GM18870 (cell line): ENCODE measurements around the gene TFDP3.

Experiments
- ATAC-seq: cut with Tn5 transposase; IDR thresholded peaks from one replicate; pipeline ENCODE4 v1.9.1; 2021; ENCODE audit warnings: moderate library complexity; ENCODE audit not compliant: unreplicated experiment

TFDP3 gene, protein sequence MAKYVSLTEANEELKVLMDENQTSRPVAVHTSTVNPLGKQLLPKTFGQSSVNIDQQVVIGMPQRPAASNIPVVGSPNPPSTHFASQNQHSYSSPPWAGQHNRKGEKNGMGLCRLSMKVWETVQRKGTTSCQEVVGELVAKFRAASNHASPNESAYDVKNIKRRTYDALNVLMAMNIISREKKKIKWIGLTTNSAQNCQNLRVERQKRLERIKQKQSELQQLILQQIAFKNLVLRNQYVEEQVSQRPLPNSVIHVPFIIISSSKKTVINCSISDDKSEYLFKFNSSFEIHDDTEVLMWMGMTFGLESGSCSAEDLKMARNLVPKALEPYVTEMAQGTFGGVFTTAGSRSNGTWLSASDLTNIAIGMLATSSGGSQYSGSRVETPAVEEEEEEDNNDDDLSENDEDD

DNA sequence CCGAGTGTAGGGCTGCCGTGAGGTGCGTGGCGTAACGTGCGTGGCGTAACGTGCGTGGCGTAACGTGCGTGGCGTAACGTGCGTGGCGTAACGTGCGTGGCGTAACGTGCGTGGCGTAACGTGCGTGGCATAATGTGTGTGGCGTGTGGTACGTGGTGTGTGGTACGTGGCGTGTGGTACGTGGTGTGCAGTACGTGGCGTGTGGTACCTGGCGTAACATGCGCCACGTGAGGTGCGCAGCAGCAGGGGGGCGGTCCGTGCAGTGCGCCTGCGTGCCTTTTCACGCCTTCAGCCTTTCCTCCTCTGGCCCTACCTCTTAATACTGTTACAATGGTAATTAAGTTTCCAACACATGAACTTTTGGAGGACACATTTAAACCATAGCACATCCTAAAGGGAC, at the start of gene TFDP3:
TFDP3 (minus strand) TSS at position 26 of the 400 bp plus-strand sequence. CDS start 95 bp downstream, outside the sequence.
- no peak for ATAC-seq

DNA sequence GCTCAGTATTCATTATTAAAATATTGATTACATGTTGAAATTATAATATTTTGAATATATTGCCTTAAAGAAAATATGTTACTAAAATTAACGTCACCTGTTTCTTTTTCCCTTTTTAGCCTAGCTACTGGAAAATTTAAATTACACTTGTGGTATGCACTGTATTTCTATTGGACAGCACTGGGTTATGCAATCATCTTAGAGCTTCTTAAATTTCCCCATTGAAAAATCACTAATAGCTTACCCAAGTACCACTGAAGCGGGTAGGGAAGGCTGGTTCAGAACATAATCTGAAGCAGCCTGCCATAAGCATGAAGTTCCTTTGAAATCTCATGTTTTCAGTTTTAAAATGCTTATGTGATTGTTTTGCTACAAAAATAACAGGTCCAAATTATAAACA, 49.5 kb upstream of the TFDP3 start:
- ATAC-seq: no peak

DNA sequence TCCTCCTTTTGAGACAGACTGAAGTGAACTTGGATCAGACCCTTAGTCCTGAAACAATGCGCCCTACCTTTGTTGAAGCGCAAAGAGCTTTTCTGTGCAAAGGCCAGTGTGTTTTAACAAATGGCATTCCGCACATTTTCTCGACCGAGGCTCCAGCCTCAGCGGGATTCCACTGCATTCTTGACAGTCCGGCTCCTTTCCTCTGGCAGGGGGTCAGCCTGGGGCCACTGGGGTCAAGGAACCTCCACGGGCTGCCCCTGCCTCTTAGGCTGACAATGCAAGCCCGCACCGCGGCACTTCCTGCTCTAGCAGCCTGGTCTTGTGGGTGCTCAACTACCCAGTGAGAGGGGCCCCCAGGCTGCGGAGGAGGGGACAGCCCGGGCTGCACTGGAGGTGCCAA, 47.2 kb upstream of the TFDP3 start:
- ATAC-seq: no peak

DNA sequence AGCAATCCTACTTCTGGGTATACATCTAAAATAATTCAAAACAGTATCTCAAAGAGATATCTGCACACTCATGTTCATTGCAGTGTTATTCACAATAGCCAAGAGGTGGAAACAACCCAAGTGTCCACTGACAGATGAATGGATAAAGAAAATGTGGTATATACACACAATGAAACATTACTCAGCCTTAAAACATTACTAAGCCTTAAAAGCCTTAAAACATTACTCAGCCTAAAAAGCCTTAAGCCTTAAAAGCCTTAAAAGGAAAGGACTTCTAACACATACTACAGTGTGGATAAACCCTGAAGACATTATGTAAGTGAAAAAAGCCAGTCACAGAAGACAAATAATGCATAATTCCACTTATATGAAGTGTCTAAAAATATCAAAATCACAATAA, 40.3 kb upstream of the TFDP3 start:
- ATAC-seq: no peak

DNA sequence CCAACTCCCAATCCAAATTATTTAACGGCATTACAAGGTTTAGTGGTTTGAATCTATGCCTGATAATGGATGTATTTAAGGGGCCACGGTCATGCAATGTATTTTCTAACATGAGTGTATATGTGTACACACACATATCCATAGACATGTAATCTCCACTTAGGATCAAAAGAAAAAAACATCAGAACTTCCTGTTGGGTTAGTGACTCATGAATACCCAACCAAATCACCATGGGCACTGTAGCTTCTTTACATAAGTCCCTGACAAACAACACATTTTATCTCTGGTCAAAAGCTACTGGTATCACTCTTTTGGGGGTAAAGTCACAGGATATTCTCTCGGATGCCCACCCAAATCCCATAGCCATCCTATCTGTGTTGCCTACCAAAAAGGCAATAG, 36.5 kb upstream of the TFDP3 start:
- ATAC-seq: no peak

DNA sequence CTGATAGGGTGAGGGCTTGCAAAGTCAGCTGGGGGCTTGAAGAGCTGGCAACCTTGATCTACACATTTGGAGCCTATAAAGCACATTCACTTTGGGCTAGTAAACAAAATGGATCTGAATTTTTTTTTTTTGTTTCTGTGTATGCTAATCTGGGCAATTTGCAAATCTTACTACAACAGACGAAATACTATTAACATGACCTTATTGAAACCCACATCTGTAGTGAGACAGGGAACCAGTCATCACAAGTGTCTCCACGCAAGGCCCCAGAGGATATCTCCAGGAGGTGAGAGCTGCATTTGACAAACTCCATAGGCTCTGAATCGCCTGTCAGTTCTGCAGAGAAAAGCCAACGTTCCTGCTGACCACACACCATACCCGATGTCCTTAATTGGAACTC, 33.0 kb upstream of the TFDP3 start:
- ATAC-seq: no peak

DNA sequence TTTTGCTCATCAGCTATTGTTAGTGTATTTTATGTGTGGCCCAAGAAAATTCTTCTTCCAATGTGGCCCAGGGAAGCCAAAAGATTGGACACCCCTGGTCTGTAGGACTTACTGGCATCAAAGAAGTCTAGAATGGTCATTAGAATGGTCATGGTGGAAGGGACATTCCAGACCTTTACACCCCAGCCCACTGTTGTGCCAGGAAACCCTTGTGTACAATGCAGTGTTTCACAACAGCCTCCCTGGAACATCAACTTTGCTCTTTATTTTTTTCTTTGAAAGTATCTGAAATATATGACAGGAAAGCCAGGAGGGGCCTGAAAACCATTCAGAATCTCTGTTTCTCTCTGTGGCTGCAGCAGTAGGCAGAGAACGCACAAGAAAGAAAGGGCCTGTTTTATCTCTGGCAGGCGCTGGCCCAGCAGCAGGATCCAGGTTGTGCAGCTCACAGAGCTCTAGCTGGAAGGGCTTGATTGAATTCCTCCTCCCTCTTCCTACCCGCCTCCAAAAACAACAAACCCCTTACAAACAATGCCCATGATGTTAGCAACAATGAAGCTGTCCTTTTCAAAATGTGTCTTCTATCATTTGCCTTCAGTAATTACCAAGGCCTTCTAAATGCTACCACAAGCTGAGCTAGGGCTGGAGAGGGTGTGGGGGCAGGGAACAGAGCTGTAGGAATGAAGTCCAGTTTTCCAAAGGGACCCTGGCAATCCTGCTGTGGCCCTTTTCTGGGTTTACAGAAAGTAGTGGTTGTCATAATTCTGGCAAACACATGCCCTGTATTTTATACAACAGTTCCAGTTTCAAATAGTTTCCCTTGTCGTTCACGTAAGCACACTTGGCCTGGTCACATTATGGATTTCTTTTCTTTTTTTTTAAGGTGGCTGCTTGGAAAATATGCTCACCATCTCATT, 32.3 kb upstream of the TFDP3 start:
- ATAC-seq: no peak

DNA sequence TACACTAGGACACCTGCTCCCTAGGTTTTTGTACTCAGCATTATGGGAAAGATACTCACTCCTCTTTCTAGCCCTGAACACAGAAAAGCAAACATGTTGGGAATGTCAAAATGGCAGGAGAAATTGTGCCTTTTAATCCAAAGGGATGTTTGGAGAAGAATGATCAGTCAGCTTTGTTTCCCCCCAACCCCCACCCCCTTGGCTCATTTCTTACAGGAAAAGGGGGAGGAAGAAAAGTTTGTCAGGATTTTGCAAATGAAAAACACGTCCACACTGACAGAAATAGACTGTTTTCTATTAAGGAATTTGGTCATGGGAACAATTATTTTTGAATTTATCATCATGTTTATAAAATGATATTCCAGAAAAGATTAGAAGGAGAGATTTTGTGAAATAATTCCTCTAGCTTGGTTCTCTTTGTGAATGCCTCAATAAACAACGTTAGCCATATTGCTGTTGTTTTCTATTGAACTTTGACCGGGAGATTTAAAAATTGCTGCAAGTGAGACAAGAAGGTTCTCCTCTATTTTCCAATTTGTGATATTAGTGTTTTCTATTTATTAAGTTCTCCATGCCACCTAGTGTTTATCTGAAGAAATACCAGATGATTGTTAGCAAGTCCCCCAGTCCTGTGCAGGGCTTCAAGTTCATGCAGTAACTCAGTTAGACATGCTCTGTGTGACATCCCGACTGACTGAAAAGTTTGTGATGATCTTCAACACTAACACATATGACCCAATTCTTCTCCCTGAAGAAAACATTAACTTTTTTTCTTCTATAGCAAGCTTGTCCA, 31.3 kb upstream of the TFDP3 start:
- no peak for ATAC-seq

DNA sequence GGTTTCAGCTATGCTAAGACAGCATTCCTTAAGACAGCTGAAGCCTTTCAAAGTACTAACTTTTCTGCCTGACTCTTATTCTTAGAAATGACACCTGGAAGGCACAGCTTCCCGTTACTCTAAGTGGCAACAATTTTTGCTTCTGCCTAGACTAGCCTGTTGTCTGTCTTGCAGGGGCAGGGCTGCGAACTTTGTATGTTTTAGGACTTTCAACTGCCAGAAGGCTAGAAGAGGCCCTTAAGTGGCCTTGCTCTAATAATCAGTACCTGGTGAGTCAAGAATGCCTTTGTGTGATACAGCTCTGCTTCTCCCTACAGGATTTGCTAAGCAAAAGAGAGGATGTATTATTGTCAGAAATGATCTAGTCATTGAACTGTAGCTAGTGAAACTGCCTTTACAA, 30.0 kb upstream of the TFDP3 start:
- no peak for ATAC-seq

DNA sequence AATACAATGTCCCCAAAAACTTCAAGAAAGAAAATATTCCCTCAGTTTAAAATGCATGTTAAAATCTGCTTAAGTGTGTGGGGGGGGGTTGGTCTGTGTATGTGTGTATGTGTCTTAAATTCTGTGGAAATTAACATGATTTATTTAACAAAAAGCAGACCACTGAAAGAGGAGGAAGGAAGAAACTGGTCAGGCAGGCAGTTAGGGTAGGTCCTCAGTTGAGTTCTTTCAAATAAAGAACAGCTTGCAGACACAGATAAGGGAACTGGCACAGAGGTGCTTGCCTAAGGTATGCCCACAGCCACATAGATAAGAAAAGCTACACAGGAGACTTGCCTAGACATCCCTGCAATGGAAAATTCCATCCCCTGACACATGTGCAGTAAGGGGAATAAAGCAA, 28.8 kb upstream of the TFDP3 start:
- ATAC-seq: no peak

DNA sequence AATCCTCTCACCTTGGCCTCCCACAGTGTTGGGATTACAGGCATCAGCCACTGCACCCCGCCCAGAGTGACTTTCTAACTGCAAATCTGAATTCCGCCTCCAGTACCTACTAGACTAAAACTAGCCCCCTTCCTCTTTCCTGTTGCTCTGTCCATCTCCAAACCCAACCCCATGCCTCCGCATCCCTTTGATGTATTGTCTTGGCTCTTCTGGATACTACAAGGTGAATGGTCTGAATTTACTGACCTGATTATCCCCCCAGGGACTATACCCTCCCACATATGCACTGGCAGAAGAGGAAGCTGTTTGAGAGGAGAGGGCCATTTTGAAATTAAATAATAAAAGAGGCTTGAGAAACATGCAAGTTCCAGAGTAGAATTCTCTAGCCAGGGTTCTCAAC, 17.7 kb upstream of the TFDP3 start:
- no peak for ATAC-seq

DNA sequence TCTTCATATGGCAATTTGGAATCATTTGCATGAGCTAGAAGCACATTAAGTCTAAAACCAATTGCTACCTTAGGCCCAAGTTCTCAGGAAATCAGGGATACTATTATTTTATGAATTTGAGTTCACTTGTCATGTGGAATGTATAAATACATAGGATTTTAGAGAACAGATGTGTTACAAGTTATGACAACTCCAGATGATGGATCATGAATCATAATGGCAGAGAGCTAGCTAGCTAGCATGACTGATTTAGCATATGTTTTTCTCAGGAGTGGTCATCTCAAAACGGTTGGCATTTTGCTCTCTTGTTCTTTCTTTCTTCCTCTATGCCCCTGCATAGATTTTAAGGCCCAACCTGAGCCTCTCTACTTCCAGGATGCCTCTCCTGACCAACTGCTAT, 14.2 kb upstream of the TFDP3 start:
- no peak for ATAC-seq

DNA sequence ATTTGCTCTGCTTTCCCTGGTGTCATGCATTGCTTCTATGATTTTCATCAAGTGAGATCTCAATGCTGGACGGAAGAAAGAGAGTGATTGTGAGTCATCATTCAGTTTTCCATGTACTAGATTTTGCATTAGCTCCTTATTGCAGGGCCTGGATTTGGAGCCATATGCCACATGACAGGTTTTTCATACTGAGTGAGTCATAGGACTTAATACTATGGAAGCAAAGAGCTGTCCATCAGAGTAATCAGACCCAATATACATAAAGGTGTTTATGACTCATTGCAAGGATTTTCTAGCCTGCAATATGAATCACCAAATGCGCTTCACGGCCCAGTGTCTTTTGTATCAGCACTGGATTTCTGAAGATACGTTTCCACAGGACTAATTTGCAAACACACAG, 11.2 kb upstream of the TFDP3 start:
- no peak for ATAC-seq

DNA sequence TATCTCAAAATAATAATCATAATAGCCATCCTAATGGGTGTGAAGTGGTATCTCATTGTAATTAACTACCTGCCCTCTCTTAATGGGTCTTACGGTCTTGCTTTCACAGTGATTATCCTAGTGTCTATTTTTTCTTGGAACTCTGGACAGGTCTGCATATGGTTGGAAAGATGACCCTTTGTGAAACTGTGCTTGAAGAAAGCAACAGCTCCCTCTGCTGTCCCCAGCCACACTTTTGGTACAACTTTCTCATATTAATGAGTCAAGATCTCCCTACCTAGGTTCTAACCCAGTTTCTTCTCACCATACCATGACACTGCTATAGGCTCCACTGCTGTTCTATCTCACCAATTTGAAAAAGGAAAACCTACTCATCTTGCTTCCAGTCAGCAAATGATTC, 2.4 kb downstream of the TFDP3 start:
- ATAC-seq: no peak

DNA sequence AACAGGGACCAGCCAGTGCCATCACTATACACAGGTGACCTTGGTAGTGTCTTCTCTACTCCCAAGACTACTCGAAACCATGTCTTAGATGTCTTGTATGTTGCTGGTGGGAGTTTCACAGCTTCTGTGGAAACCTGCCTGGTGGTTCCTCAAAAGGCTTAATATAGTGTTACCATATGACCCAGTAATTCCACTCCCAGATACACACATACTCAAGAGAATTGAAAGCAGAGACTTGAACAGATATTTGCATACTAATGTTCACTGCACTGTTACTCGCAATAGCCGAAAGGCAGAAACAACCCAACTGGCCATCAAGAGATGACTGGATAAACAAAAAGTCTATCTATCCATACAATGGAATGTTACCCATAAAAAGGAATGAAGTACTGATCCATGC, 3.1 kb downstream of the TFDP3 start:
- ATAC-seq: no peak

DNA sequence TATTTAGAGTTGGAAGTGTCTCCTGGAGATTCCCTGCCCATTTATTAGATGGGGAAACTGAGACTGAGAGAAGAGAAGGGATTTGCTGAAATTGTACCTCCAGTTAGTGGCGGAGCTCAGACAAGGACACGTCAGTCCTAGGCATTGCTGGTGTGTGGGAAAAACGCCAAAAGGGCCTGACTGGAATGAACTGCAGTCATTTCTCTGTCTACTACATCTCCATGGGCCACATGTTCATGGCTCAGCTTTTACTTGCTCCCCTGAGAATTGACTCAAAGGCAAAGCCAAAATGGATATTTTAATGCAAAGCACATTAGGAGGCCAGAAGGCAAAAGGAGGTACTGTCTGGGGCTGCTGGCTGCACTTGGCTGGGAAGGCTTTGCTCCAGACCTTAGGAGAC, 3.9 kb downstream of the TFDP3 start:
- no peak for ATAC-seq

DNA sequence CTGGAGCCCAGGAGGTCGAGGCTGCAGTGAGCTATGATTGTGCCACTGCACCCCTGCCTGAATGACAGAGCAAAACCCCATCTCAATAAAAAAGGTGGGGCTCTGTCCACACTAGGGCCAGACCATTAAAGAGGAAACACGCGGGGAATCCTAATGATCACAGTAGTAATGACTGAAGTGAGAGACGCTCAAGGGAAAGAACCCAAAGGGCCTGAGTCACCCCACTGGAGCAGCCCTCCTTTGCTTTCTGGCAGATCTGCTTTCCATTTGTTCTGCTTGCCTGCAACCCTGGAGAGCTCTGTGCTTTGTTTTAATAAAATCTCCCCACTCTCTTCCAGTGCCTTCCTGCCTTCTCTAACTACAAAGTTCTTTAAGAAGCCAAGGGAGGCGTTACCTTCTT, 5.0 kb downstream of the TFDP3 start:
- no peak for ATAC-seq

DNA sequence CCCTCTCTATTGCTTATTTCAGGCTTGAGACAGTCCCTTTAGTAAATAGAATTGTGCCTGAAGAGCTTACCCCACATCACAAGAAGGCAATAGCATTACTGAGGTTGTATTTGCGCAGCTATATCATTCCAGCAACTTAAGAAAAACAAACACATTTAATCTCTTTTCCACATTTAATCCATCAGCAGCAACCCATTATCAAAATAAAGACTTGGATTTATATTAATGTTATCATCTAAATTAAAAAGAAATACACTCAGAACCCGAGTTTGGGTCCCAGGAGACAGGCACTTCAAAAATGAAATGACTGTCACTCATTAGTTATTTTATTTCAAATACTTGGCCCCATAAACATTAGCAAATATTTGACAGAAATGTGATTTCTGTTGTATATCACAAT, 10.4 kb downstream of the TFDP3 start:
- ATAC-seq: no peak

DNA sequence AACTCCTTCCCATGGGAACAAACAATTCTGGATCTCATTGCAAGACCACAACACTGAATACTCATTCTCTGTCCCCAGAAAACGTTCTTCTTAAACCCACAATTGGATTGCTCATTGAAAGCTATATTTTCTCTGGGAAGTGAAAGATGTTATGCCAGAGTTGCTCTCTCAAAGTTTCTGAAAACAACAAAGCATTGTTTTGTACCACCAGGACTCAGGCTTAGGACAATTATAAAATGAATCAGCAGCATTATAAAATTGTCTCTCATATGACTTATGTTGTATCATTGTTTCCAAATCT, 26.5 kb downstream of the TFDP3 start:
- no peak for ATAC-seq

DNA sequence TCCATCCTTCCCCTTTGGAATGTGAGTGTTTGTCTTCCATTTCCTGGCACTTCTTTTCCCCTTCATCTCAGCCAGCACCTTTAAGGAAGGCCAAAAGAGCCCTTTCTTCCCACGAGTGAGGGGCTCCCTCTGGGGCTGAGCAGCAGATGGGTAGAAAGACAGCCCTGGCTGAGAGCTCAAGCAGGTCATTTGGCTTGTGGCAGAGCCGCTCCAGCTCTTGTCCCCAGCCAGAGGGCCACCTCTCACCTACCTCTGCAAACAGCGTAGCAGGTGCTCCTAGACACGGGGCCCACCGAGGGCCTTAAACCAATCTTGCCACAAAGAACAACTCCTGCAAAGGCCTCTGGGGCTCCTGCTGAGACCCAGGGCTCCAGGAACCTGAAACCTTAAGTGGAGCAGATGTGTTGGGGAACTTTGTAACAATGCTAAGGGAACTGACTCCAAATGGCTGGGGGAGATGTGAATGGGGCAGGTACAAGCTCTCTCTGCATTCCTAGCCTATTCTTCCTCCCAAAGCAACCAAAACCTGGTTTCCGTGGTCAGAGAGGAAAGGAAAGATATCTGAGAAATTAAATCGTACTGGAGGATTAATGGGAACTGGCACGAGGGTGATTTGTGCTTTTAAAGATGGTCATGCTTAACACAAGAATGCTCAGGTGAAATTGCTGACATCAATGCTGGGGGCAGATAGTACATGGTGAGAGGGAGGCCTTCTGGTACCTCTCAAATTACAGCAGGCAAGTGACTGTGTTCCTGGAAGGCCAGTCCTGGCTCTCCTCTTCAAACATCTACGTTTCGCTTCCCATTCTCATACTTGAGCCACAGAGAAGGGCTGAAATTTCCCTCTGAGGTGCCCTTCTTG, 27.0 kb downstream of the TFDP3 start:
- no peak for ATAC-seq

DNA sequence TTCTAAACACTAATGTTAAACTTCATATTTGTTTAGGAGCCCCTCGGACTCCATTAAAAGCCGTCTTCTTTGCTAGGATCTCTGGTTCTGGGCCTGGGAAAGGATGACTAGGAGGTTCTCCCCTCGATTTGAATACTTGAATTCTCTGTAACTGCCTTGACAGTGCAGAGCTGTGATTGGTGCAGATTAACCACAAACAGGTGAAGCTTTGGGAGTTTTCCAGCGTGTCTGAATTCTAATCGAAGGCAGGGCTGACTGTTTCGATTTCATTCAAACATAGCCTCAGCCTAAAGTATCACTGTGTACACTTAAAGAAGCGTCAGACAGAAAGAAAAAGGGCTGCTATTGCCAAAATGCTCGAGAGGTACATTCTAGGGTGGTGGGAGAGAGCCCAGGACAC, 29.0 kb downstream of the TFDP3 start:
- no peak for ATAC-seq
